ENCODE results near the gene HERC2. TPM values are rescaled to one million over a fixed set of nuclear protein-coding genes. Genes with fewer than 3 reads are reported as not detected.

Gene HERC2
- total RNA-seq, 2 donors from 2014 or later: 105 to 112 TPM

DNA sequence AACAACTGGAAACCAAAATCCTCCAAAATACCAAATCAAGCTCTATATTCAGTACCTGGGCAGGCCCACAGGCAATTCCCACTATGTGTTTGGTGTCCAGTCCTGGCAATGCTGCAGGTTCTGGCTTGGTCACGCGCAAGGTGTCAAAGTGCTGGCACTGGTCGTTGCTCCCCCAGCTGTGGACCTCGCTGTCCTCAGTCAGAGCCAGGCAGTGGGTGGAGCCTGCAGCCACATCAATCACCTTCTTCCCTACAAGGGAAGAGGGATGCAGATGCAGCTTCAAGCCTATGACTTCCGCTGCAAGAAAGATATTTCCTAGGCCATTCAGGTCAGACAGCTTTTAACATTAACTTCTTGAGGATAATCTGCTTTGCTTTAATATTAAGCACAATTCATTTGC lies 61.3 kb downstream of the HERC2 start:
- Histone ChIP-seq H3K27me3 (ENCODE audit: control insufficient read depth, insufficient read depth, low read length, poor library complexity, severe bottlenecking) (no peaks in the 10 kb centered on the region), H3K4me1 (ENCODE audit: control insufficient read depth, insufficient read depth, low read length) (no peaks in the 10 kb centered on the region), H3K9ac (ENCODE audit: extremely low read depth, low read length, poor library complexity, severe bottlenecking) (no peak overlapping the region), H3K27ac (ENCODE audit: low read depth, low read length) (no peak overlapping the region), H3K4me3 (ENCODE audit: low read length) (no peak overlapping the region), H3K36me3 (ENCODE audit: control insufficient read depth, insufficient read depth, low read length) (peaks cover 87% of the 10 kb centered on the region), H3K9me3 (ENCODE audit: control insufficient read depth, low read length) (no peaks in the 10 kb centered on the region)
- peak; percentile 58 for DNase-seq
- Mint-ChIP-seq H3K27me3 (ENCODE audit: insufficient read depth) (no peaks in the 10 kb centered on the region), H3K9me3 (no peaks in the 10 kb centered on the region), H3K4me3 (no peak overlapping the region), H3K36me3 (ENCODE audit: low read depth) (peaks cover 73% of the 10 kb centered on the region), H3K27ac (no peak overlapping the region), H3K4me1 (peaks cover 8% of the 10 kb centered on the region)
- TF ChIP-seq, protein P1, sequence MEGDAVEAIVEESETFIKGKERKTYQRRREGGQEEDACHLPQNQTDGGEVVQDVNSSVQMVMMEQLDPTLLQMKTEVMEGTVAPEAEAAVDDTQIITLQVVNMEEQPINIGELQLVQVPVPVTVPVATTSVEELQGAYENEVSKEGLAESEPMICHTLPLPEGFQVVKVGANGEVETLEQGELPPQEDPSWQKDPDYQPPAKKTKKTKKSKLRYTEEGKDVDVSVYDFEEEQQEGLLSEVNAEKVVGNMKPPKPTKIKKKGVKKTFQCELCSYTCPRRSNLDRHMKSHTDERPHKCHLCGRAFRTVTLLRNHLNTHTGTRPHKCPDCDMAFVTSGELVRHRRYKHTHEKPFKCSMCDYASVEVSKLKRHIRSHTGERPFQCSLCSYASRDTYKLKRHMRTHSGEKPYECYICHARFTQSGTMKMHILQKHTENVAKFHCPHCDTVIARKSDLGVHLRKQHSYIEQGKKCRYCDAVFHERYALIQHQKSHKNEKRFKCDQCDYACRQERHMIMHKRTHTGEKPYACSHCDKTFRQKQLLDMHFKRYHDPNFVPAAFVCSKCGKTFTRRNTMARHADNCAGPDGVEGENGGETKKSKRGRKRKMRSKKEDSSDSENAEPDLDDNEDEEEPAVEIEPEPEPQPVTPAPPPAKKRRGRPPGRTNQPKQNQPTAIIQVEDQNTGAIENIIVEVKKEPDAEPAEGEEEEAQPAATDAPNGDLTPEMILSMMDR (conservative IDR thresholded peaks at IDR 0.05): no peak
- WGBS, 2 experiments (ENCODE audit: insufficient coverage in 1 of 2, insufficient read length in 1 of 2): 82% methylated on average over 5 of the region's 5 CpGs; no CpG with 5 or more reads in 1 of the 2 experiments

DNA sequence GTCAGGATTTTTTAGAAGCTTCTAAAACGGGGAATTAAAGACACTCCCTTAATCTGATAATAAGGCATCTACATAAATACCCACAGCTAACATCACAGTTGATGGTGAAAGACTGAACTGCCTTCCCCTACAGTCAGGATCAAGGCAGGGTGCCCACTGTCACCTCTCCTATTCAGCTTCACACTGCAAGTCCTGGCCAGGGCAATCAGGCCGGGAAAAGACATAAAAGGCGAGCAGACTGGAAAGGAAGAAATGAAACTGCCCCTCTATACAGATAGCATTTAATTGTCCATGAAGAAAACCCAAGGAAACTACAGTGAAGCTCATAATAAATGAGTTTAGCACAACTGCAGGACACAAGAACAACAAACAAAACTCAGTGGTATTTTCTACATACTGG lies 61.7 kb downstream of the HERC2 start:
- Histone ChIP-seq H3K27ac (ENCODE audit: low read depth, low read length) (no peak overlapping the region), H3K4me3 (ENCODE audit: low read length) (no peak overlapping the region), H3K27me3 (ENCODE audit: control insufficient read depth, insufficient read depth, low read length, poor library complexity, severe bottlenecking) (no peaks in the 10 kb centered on the region), H3K9ac (ENCODE audit: extremely low read depth, low read length, poor library complexity, severe bottlenecking) (no peak overlapping the region), H3K36me3 (ENCODE audit: control insufficient read depth, insufficient read depth, low read length) (peaks cover 87% of the 10 kb centered on the region), H3K9me3 (ENCODE audit: control insufficient read depth, low read length) (no peaks in the 10 kb centered on the region), H3K4me1 (ENCODE audit: control insufficient read depth, insufficient read depth, low read length) (no peaks in the 10 kb centered on the region)
- H3K4me3 Mint-ChIP-seq: no peak overlapping the region
- no peaks in the 10 kb centered on the region for H3K27me3 Mint-ChIP-seq (ENCODE audit: insufficient read depth)
- H3K4me1 Mint-ChIP-seq: peaks cover 8% of the 10 kb centered on the region
- TF ChIP-seq, protein P1 (conservative IDR thresholded peaks at IDR 0.05): no peak
- DNase-seq: no peak
- 89 to 100% methylated on average over 1 to 3 of the region's 3 CpGs for WGBS, 2 experiments (ENCODE audit: insufficient coverage in 1 of 2, insufficient read length in 1 of 2)
- peak overlapping the region; percentile 18 for H3K27ac Mint-ChIP-seq
- H3K36me3 Mint-ChIP-seq (ENCODE audit: low read depth): peaks cover 73% of the 10 kb centered on the region
- H3K9me3 Mint-ChIP-seq: no peaks in the 10 kb centered on the region

DNA sequence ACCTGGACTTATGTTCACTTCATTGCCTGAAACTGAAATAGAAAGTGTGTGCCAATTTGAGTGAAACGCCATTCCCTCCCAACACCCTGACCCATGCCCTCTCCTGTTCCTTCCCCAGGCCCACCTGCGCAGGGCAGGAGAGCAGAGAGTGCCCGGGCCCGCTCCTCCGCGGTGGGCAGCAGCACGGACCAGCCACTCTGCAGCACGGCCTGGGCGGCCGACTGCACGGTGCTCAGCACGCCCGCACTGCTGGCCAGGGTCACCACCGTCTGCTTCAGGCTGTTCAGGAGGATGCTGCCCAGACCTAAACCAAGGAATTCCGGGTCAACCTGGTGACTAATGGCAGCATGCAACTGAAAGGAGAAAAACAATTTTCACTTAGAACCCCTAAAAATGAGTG lies 66.0 kb downstream of the HERC2 start:
- H3K36me3 ChIP-seq (ENCODE audit: control insufficient read depth, insufficient read depth, low read length): peaks cover 85% of the 10 kb centered on the region
- H3K9ac ChIP-seq (ENCODE audit: extremely low read depth, low read length, poor library complexity, severe bottlenecking): no peak overlapping the region
- Mint-ChIP-seq H3K27me3 (ENCODE audit: insufficient read depth) (no peaks in the 10 kb centered on the region), H3K36me3 (ENCODE audit: low read depth) (peaks cover 77% of the 10 kb centered on the region), H3K9me3 (no peaks in the 10 kb centered on the region), H3K4me3 (no peak overlapping the region), H3K27ac (no peak overlapping the region), H3K4me1 (peaks cover 2% of the 10 kb centered on the region)
- no peaks in the 10 kb centered on the region for H3K27me3 ChIP-seq (ENCODE audit: control insufficient read depth, insufficient read depth, low read length, poor library complexity, severe bottlenecking)
- H3K4me1 ChIP-seq (ENCODE audit: control insufficient read depth, insufficient read depth, low read length): no peaks in the 10 kb centered on the region
- H3K4me3 ChIP-seq (ENCODE audit: low read length): no peak overlapping the region
- DNase-seq: no peak
- no peak overlapping the region for H3K27ac ChIP-seq (ENCODE audit: low read depth, low read length)
- WGBS, 2 experiments (ENCODE audit: insufficient coverage in 1 of 2, insufficient read length in 1 of 2): 87 to 95% methylated on average over 8 to 15 of the region's 15 CpGs
- H3K9me3 ChIP-seq (ENCODE audit: control insufficient read depth, low read length): no peaks in the 10 kb centered on the region
- TF ChIP-seq, protein P1 (conservative IDR thresholded peaks at IDR 0.05): no peak
